Mucosa of rectum (tissue), 2 donors: Measurements from ENCODE around the gene FOXD2.
"Not testable (repeated sequence)": the region's sequence is repeated elsewhere in the genome, so short reads cannot be mapped to it uniquely, and the experiment has no call there.

Experiments used
- H3K27ac ChIP-seq, 2 donors: one replicate each; pipeline ENCODE4 v1.7.0; 2013; ENCODE audit warnings: inconsistent platforms in 2 of 2, low read depth in 2 of 2, low read length in 2 of 2
- H3K27me3 ChIP-seq, 2 donors: one replicate each; pipeline ENCODE4 v1.7.0; 2013; ENCODE audit warnings: low read length in 2 of 2; ENCODE audit not compliant: control insufficient read depth in 2 of 2, insufficient read depth in 2 of 2
- H3K36me3 ChIP-seq, 2 donors: one replicate each; pipeline ENCODE4 v1.7.0; 2013; ENCODE audit warnings: low read length in 2 of 2; ENCODE audit not compliant: control insufficient read depth in 2 of 2, insufficient read depth in 2 of 2
- H3K4me1 ChIP-seq, 2 donors: one replicate each; pipeline ENCODE4 v1.7.0; 2013; ENCODE audit warnings: low read length in 2 of 2, mild to moderate bottlenecking in 1 of 2; ENCODE audit not compliant: control insufficient read depth in 2 of 2, insufficient read depth in 2 of 2
- H3K4me3 ChIP-seq, 2 donors: one replicate each; pipeline ENCODE4 v1.7.0; 2013; ENCODE audit warnings: low read length in 2 of 2
- H3K9ac ChIP-seq, 2 donors: one replicate each; pipeline ENCODE4 v1.7.0; 2013; ENCODE audit warnings: low read length in 2 of 2, low read depth in 1 of 2, mild to moderate bottlenecking in 1 of 2
- H3K9me3 ChIP-seq, 2 donors: one replicate each; pipeline ENCODE4 v1.7.0; 2013; ENCODE audit warnings: low read length in 2 of 2; ENCODE audit not compliant: control insufficient read depth in 2 of 2
- donor health status: healthy.
- donor health status: Normal muscosa, but diverticular disease.

FOXD2 gene

DNA sequence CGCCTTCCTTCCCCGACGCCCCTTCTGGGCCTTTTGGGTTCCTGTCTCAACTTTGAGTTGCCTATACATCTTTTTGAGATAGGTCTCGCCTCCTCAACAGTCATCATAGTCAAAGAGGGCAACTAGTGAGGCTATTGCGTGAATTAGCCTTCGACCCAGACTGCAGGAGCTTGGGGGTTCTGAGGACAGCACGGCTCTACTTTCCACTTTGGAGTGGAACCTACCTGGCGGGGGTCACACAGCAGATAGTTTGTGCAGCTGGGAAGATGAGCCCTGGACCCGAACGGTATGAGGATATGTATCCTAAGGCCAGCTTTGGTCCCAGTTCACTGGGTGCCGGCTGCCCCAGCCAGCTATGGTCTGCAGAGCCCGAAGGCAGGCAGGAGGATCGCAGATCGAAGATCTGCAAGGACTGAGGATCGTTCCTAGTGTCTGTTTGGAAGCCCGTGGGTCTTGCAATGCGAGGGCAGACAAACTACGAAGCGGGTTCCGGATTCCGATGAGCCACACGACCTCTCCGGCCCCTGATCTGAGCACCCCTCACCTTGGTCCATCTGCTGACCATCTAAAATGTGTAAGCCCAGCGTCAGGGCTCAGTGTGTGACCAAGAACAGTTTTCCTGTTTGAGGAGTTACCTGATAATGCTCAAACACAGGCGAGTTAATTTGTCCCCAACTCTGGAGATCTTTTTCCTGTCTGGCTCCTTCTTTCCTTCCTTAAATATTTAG lies 8.1 kb downstream of the FOXD2 start:
- peaks cover 21 to 28% of the 10 kb centered on the region in 2 donors for H3K4me1 ChIP-seq
- peaks cover 0 to 5% of the 10 kb centered on the region in 2 donors for H3K36me3 ChIP-seq
- peak overlapping the region in 1 of 2 donors; percentile 41 for H3K4me3 ChIP-seq
- H3K27me3 ChIP-seq: peaks cover 30 to 56% of the 10 kb centered on the region in 2 donors
- no peaks in the 10 kb centered on the region for H3K9me3 ChIP-seq
- peak overlapping the region in 1 of 2 donors; percentile 61 for H3K9ac ChIP-seq
- no peak overlapping the region for H3K27ac ChIP-seq

- Histone ChIP-seq H3K27me3 (peaks cover 23 to 44% of the 10 kb centered on the region in 2 donors), H3K4me3 (no peak overlapping the region), H3K27ac (no peak overlapping the region), H3K9me3 (no peaks in the 10 kb centered on the region), H3K9ac (no peak overlapping the region), H3K36me3 (peaks cover 0 to 5% of the 10 kb centered on the region in 2 donors), H3K4me1 (peaks cover 20 to 21% of the 10 kb centered on the region in 2 donors)
Observed at GRCh38 chr1:47448462-47449222, 10.8 kb downstream of the FOXD2 start.

GRCh38 chr1:47449822-47450552 lies 12.1 kb downstream of the FOXD2 start:
- H3K4me1 ChIP-seq: peaks cover 14 to 15% of the 10 kb centered on the region in 2 donors
- H3K4me3 ChIP-seq: no peak overlapping the region
- no peaks in the 10 kb centered on the region for H3K9me3 ChIP-seq
- no peak overlapping the region for H3K9ac ChIP-seq
- peaks cover 19 to 36% of the 10 kb centered on the region in 2 donors for H3K27me3 ChIP-seq
- peaks cover 0 to 5% of the 10 kb centered on the region in 2 donors for H3K36me3 ChIP-seq
- H3K27ac ChIP-seq: no peak overlapping the region

DNA sequence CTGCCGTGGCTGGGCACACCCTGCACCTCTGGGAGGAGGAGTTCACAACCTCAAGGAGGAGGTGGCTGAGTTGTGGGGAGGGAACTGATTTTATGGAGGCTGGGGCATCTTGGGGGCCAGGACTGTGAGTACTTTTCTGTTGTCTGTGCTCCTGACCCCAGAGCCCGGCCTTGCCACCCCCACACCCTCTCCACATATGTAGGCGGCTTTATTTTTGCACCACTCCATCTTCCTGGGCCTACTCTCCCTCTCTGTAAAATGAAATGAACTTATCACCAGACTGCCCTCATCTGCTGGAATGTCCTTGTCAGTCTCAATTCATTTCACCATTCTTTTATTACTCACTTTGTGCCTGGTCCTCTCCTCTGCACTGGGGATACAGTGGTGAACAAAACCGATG lies 12.8 kb downstream of the FOXD2 start:
- peaks cover 14 to 34% of the 10 kb centered on the region in 2 donors for H3K27me3 ChIP-seq
- no peak overlapping the region for H3K4me3 ChIP-seq
- no peak overlapping the region for H3K27ac ChIP-seq

GRCh38 chr1:47452426-47452825 lies 14.6 kb downstream of the FOXD2 start:
- H3K36me3 ChIP-seq: no peaks in the 10 kb centered on the region
- no peak overlapping the region for H3K9ac ChIP-seq
- peaks cover 0 to 2% of the 10 kb centered on the region in 2 donors for H3K4me1 ChIP-seq
- H3K9me3 ChIP-seq: no peaks in the 10 kb centered on the region
- peaks cover 4 to 19% of the 10 kb centered on the region in 2 donors for H3K27me3 ChIP-seq
- no peak overlapping the region for H3K27ac ChIP-seq
- H3K4me3 ChIP-seq: no peak overlapping the region

More for the DNA sequence above, 12.8 kb downstream of the FOXD2 start:
- Histone ChIP-seq H3K4me1 (peaks cover 8 to 10% of the 10 kb centered on the region in 2 donors), H3K9me3 (no peaks in the 10 kb centered on the region), H3K9ac (no peak overlapping the region), H3K36me3 (peaks cover 0 to 5% of the 10 kb centered on the region in 2 donors)

- H3K9me3 ChIP-seq, H3K9ac ChIP-seq, H3K4me3 ChIP-seq, H3K27ac ChIP-seq, H3K36me3 ChIP-seq, H3K4me1 ChIP-seq, H3K27me3 ChIP-seq: not testable (repeated sequence)
Observed at GRCh38 chr1:47453910-47454309, 16.1 kb downstream of the FOXD2 start.

- Histone ChIP-seq H3K27me3 (peaks cover 2 to 4% of the 10 kb centered on the region in 2 donors), H3K4me1 (no peaks in the 10 kb centered on the region), H3K4me3 (no peak overlapping the region), H3K36me3 (no peaks in the 10 kb centered on the region), H3K27ac (no peak overlapping the region), H3K9ac (no peak overlapping the region), H3K9me3 (no peaks in the 10 kb centered on the region)
Observed at GRCh38 chr1:47456250-47456649, 18.4 kb downstream of the FOXD2 start.

- not testable (repeated sequence) for H3K27me3 ChIP-seq, H3K4me1 ChIP-seq, H3K9ac ChIP-seq, H3K9me3 ChIP-seq, H3K4me3 ChIP-seq, H3K27ac ChIP-seq, H3K36me3 ChIP-seq
Observed at GRCh38 chr1:47457547-47457946, 19.7 kb downstream of the FOXD2 start.

- no peak overlapping the region for H3K27ac ChIP-seq
- peaks cover 2 to 11% of the 10 kb centered on the region in 2 donors for H3K27me3 ChIP-seq
- no peaks in the 10 kb centered on the region for H3K36me3 ChIP-seq
- H3K4me3 ChIP-seq: no peak overlapping the region
- no peak overlapping the region for H3K9ac ChIP-seq
- H3K4me1 ChIP-seq: no peaks in the 10 kb centered on the region
- no peaks in the 10 kb centered on the region for H3K9me3 ChIP-seq
Observed at GRCh38 chr1:47459253-47459788, 21.5 kb downstream of the FOXD2 start.
